ENCODE results near the gene SLC6A4.

GRCh38 chr17:30221346-30221745 is 14.2 kb downstream of the SLC6A4 start:
- TF ChIP-seq SREBF1 (IDR thresholded peaks at IDR 0.05; ENCODE audit: low read length) = no peak
- TF ChIP-seq ZNF207 (IDR thresholded peaks at IDR 0.05; ENCODE audit: borderline replicate concordance) = no peak
- TF ChIP-seq MTA3 (IDR thresholded peaks at IDR 0.05; ENCODE audit: borderline replicate concordance, low read length) = no peak
- TF ChIP-seq YY1 (IDR thresholded peaks at IDR 0.05; ENCODE audit: low read depth, low read length) = no peak
- no peak for TF ChIP-seq CTCF (IDR thresholded peaks at IDR 0.05 in 2 of 3, conservative IDR thresholded peaks at IDR 0.05 in 1 of 3; ENCODE audit: control insufficient read depth in 2 of 3, extremely low read depth in 1 of 3, insufficient read depth in 1 of 3, low read depth in 3 of 3, low read length in 3 of 3)
- TF ChIP-seq RFX5 (IDR thresholded peaks at IDR 0.05; ENCODE audit: low read depth, low read length) = no peak
- TF ChIP-seq CREM (IDR thresholded peaks at IDR 0.05; ENCODE audit: low read depth) = no peak
- no peak for TF ChIP-seq EGR1 (IDR thresholded peaks at IDR 0.05; ENCODE audit: borderline replicate concordance in 1 of 2, low read depth in 2 of 2, low read length in 2 of 2)
- no peak for TF ChIP-seq EP300 (IDR thresholded peaks at IDR 0.05; ENCODE audit: borderline replicate concordance in 1 of 2, control insufficient read depth in 1 of 2, low read depth in 2 of 2, low read length in 2 of 2)
- no peak for TF ChIP-seq RAD21 (IDR thresholded peaks at IDR 0.05; ENCODE audit: insufficient read depth, low read depth, low read length)
